KOPT-K1 (cell line): Measurements from ENCODE around the gene KLHL8.

Experiments used
- H3K27ac ChIP-seq: fragments of 200-600 bp; sonication (generic); 2 replicates; pipeline ENCODE4 v1.5.1; 2016; ENCODE audit warnings: antibody characterized with exemption, mild to moderate bottlenecking, low read depth, low read length; ENCODE audit not compliant: poor library complexity, severe bottlenecking
- H3K36me3 ChIP-seq: fragments of 200-600 bp; sonication (generic); 2 replicates; pipeline ENCODE4 v1.5.1; 2017; ENCODE audit warnings: antibody characterized with exemption, mild to moderate bottlenecking, low read length, moderate library complexity; ENCODE audit not compliant: insufficient read depth
- H3K9me3 ChIP-seq: fragments of 200-600 bp; sonication (generic); 2 replicates; pipeline ENCODE4 v1.5.1; 2017; ENCODE audit warnings: antibody characterized with exemption, low read length, mild to moderate bottlenecking; ENCODE audit not compliant: insufficient read depth, poor library complexity, severe bottlenecking

Gene KLHL8

GRCh38 chr4:87211249-87211952, 9.0 kb downstream of the KLHL8 start:
- peaks cover 7% of the 10 kb centered on the region; the same call in 1 of the 2 replicates for H3K36me3 ChIP-seq
- no peaks in the 10 kb centered on the region for H3K9me3 ChIP-seq
- no peak overlapping the region for H3K27ac ChIP-seq

GRCh38 chr4:87209696-87210095, 10.7 kb downstream of the KLHL8 start:
- Histone ChIP-seq H3K27ac (no peak overlapping the region), H3K9me3 (no peaks in the 10 kb centered on the region), H3K36me3 (peaks cover 7% of the 10 kb centered on the region; the same call in 1 of the 2 replicates)

GRCh38 chr4:87209182-87209581, 11.2 kb downstream of the KLHL8 start:
- Histone ChIP-seq H3K36me3 (peaks cover 7% of the 10 kb centered on the region; the same call in 1 of the 2 replicates), H3K27ac (no peak overlapping the region), H3K9me3 (peaks cover under 1% of the 10 kb centered on the region)

- Histone ChIP-seq H3K9me3 (peaks cover 21% of the 10 kb centered on the region), H3K36me3 (peaks cover 7% of the 10 kb centered on the region; the same call in 1 of the 2 replicates), H3K27ac (no peak overlapping the region)
Observed at GRCh38 chr4:87204559-87204958, 15.9 kb downstream of the KLHL8 start.

GRCh38 chr4:87196927-87197326, 23.5 kb downstream of the KLHL8 start:
- Histone ChIP-seq H3K9me3 (no peaks in the 10 kb centered on the region), H3K27ac (no peak overlapping the region), H3K36me3 (no peaks in the 10 kb centered on the region)

- Histone ChIP-seq H3K36me3 (no peaks in the 10 kb centered on the region), H3K9me3 (no peaks in the 10 kb centered on the region), H3K27ac (no peak overlapping the region)
Observed at GRCh38 chr4:87196146-87196545, 24.3 kb downstream of the KLHL8 start.

GRCh38 chr4:87193958-87194675, 26.3 kb downstream of the KLHL8 start:
- no peak overlapping the region for H3K27ac ChIP-seq
- H3K9me3 ChIP-seq: no peaks in the 10 kb centered on the region
- no peaks in the 10 kb centered on the region for H3K36me3 ChIP-seq

- no peak overlapping the region for H3K27ac ChIP-seq
- no peaks in the 10 kb centered on the region for H3K36me3 ChIP-seq
- H3K9me3 ChIP-seq: no peaks in the 10 kb centered on the region
Observed at GRCh38 chr4:87192145-87192919, 28.1 kb downstream of the KLHL8 start.

- Histone ChIP-seq H3K9me3 (no peaks in the 10 kb centered on the region), H3K36me3 (no peaks in the 10 kb centered on the region), H3K27ac (no peak overlapping the region)
Observed at GRCh38 chr4:87188932-87189331, 31.5 kb downstream of the KLHL8 start.

GRCh38 chr4:87188048-87188447, 32.4 kb downstream of the KLHL8 start:
- no peaks in the 10 kb centered on the region for H3K36me3 ChIP-seq
- H3K9me3 ChIP-seq: no peaks in the 10 kb centered on the region
- H3K27ac ChIP-seq: no peak overlapping the region

GRCh38 chr4:87185146-87185870, 35.1 kb downstream of the KLHL8 start:
- Histone ChIP-seq H3K9me3 (no peaks in the 10 kb centered on the region), H3K27ac (no peak overlapping the region), H3K36me3 (no peaks in the 10 kb centered on the region)

GRCh38 chr4:87180767-87181166, 39.7 kb downstream of the KLHL8 start:
- Histone ChIP-seq H3K36me3 (peaks cover under 1% of the 10 kb centered on the region), H3K27ac (no peak overlapping the region), H3K9me3 (no peaks in the 10 kb centered on the region)

GRCh38 chr4:87179751-87180150, 40.7 kb downstream of the KLHL8 start:
- no peak overlapping the region for H3K27ac ChIP-seq
- peaks cover 6% of the 10 kb centered on the region for H3K36me3 ChIP-seq

GRCh38 chr4:87174672-87175071, 45.7 kb downstream of the KLHL8 start:
- Histone ChIP-seq H3K9me3 (no peaks in the 10 kb centered on the region), H3K27ac (no peak overlapping the region), H3K36me3 (peaks cover 14% of the 10 kb centered on the region)

More at GRCh38 chr4:87179751-87180150, 40.7 kb downstream of the KLHL8 start:
- H3K9me3 ChIP-seq: no peaks in the 10 kb centered on the region

GRCh38 chr4:87171944-87172343, 48.5 kb downstream of the KLHL8 start:
- Histone ChIP-seq H3K36me3 (peaks cover 37% of the 10 kb centered on the region), H3K27ac (no peak overlapping the region), H3K9me3 (no peaks in the 10 kb centered on the region)
